Smooth muscle cell (in vitro differentiated cells): ENCODE data around the gene MPP1. TPM values are rescaled to one million over a fixed set of nuclear protein-coding genes. Genes with fewer than 3 reads are reported as not detected.

ENCODE experiments used
- DNase-seq: peaks from one replicate; lab custom pipeline; 2025; ENCODE audit not compliant: unreplicated experiment; lab: John Stamatoyannopoulos, UW
- H2AFZ ChIP-seq: fragments of 200-600 bp; sonication (generic); 2 replicates; pipeline ENCODE4 v1.6.0; 2016; ENCODE audit warnings: antibody characterized with exemption, low read depth, mild to moderate bottlenecking
- H3F3A ChIP-seq: fragments of 200-600 bp; sonication (generic); 2 replicates; pipeline ENCODE4 v1.6.0; 2017; ENCODE audit warnings: antibody characterized with exemption, low read depth
- H3K27ac ChIP-seq: fragments of 200-600 bp; sonication (generic); 2 replicates; pipeline ENCODE4 v1.5.1; 2016; ENCODE audit warnings: low read depth, mild to moderate bottlenecking
- H3K27me3 ChIP-seq: fragments of 200-600 bp; sonication (generic); 2 replicates; pipeline ENCODE4 v1.6.1; 2016; ENCODE audit warnings: low read depth, mild to moderate bottlenecking
- H3K36me3 ChIP-seq: fragments of 200-600 bp; sonication (generic); 2 replicates; pipeline ENCODE4 v1.5.1; 2016; ENCODE audit warnings: low read depth
- H3K4me1 ChIP-seq: fragments of 200-600 bp; sonication (generic); 2 replicates; pipeline ENCODE4 v1.5.1; 2016; ENCODE audit warnings: low read depth
- H3K4me2 ChIP-seq: fragments of 200-600 bp; sonication (generic); 2 replicates; pipeline ENCODE4 v1.6.0; 2016; ENCODE audit warnings: mild to moderate bottlenecking
- H3K4me3 ChIP-seq: fragments of 200-600 bp; sonication (generic); 2 replicates; pipeline ENCODE4 v1.5.1; 2016; ENCODE audit warnings: mild to moderate bottlenecking
- H3K79me2 ChIP-seq: fragments of 200-600 bp; sonication (generic); 2 replicates; pipeline ENCODE4 v1.6.0; 2016; ENCODE audit warnings: low read depth, mild to moderate bottlenecking
- H3K9ac ChIP-seq: fragments of 200-600 bp; sonication (generic); 2 replicates; pipeline ENCODE4 v1.6.0; 2016; ENCODE audit warnings: low read depth
- H3K9me3 ChIP-seq: fragments of 200-600 bp; sonication (generic); replicated peaks from 2 replicates; pipeline ENCODE4 v1.5.1; 2016; ENCODE audit warnings: low read depth
- H4K20me1 ChIP-seq: fragments of 200-600 bp; sonication (generic); 2 replicates; pipeline ENCODE4 v1.6.0; 2016; ENCODE audit warnings: low read depth
- WGBS: methylation state at CpG from one replicate; pipeline ENCODE4 v1.1.7; 2016; ENCODE audit warnings: low lambda C conversion rate; 5-methylcytosine and 5-hydroxymethylcytosine counted together
- polyA plus RNA-seq: library from polyadenylated mRNA; unstranded; fragments of >200 nt; fragmentation: Nextera tagmentation; extraction: Ambion mirVana; gene quantifications from 2 replicates; pipeline ENCODE4 v1.2.1, GENCODE V29; 2016
- total RNA-seq: library from RNA; depleted of rRNA; stranded (reverse); fragments of >200 nt; gene quantifications from 2 replicates; pipeline ENCODE4 v1.2.3, GENCODE V29; 2014
- TF ChIP-seq, protein P1 (sequence below): fragments of 200-600 bp; sonication (generic); IDR thresholded peaks from 2 replicates; pipeline ENCODE4 v1.5.1; 2017; ENCODE audit warnings: borderline replicate concordance, mild to moderate bottlenecking, antibody characterized with exemption; ENCODE audit not compliant: insufficient read depth, poor library complexity, severe bottlenecking

MPP1 gene
- total and polyA plus RNA-seq, 2 experiments from 2014 or later = 15.1 to 17.5 TPM

GRCh38 chrX:154813801-154814200, 8.5 kb upstream of the MPP1 start:
- H3K9me3 ChIP-seq = no peaks in the 10 kb centered on the region
- H2AFZ ChIP-seq = no peak overlapping the region
- TF ChIP-seq, protein P1, sequence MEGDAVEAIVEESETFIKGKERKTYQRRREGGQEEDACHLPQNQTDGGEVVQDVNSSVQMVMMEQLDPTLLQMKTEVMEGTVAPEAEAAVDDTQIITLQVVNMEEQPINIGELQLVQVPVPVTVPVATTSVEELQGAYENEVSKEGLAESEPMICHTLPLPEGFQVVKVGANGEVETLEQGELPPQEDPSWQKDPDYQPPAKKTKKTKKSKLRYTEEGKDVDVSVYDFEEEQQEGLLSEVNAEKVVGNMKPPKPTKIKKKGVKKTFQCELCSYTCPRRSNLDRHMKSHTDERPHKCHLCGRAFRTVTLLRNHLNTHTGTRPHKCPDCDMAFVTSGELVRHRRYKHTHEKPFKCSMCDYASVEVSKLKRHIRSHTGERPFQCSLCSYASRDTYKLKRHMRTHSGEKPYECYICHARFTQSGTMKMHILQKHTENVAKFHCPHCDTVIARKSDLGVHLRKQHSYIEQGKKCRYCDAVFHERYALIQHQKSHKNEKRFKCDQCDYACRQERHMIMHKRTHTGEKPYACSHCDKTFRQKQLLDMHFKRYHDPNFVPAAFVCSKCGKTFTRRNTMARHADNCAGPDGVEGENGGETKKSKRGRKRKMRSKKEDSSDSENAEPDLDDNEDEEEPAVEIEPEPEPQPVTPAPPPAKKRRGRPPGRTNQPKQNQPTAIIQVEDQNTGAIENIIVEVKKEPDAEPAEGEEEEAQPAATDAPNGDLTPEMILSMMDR = no peak
- DNase-seq = no peak
- no peak overlapping the region for H3K9ac ChIP-seq
- no peaks in the 10 kb centered on the region for H3F3A ChIP-seq
- no peaks in the 10 kb centered on the region for H3K4me1 ChIP-seq
- H3K27ac ChIP-seq = no peak overlapping the region
- H3K36me3 ChIP-seq = no peaks in the 10 kb centered on the region
- no peak overlapping the region for H3K4me2 ChIP-seq
- H3K4me3 ChIP-seq = no peak overlapping the region
- no peaks in the 10 kb centered on the region for H4K20me1 ChIP-seq
- no peaks in the 10 kb centered on the region for H3K79me2 ChIP-seq
- H3K27me3 ChIP-seq = no peaks in the 10 kb centered on the region
- 23% methylated on average over 1 of the region's 1 CpG for WGBS

DNA sequence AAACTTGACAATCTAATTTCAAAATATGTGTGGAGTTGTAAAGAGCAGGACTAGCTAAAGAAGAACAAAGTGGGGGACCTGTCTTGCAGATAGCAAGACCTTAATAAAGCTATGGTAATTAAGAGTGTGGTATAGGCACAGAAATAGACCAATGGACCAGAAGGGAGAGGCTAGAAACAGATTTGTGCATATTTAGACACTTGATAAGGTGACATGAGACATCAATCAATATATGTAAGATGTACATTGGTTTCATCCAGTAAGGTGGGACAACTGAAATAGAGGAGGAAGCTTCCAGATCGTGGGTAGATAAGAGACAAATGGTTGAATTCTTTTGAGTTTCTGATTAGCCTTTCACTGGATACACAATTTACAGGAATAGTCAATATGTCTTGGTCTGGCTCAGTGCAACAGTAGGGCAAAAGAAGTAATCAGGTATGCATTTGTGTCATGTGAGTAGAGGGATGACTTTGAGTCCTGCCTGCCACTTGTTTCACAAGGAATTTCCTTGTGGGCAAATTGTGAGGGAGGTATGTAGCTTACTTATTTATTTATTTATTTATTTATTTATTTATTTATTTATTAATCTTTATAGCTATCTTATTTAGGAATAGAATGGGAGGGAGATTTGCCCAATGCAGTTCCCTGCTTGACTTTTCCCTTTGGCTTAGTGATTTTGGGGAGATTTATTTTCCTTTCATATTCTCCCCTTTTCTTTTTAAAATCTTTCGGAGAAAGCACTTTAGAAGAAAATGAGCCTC, 7.2 kb upstream of the MPP1 start:
- H3K9me3 ChIP-seq = no peaks in the 10 kb centered on the region
- no peaks in the 10 kb centered on the region for H3K79me2 ChIP-seq
- 76% methylated on average over 2 of the region's 2 CpGs for whole genome bisulfite sequencing
- no peak overlapping the region for H3K4me3 ChIP-seq
- H3K4me1 ChIP-seq = no peaks in the 10 kb centered on the region
- H3K36me3 ChIP-seq = no peaks in the 10 kb centered on the region
- TF ChIP-seq, protein P1 = no peak
- no peaks in the 10 kb centered on the region for H3F3A ChIP-seq
- no peak overlapping the region for H2AFZ ChIP-seq
- no peak overlapping the region for H3K4me2 ChIP-seq
- DNase-seq = no peak
- H3K27ac ChIP-seq = no peak overlapping the region
- H3K9ac ChIP-seq = no peak overlapping the region
- H3K27me3 ChIP-seq = no peaks in the 10 kb centered on the region
- H4K20me1 ChIP-seq = no peaks in the 10 kb centered on the region

DNA sequence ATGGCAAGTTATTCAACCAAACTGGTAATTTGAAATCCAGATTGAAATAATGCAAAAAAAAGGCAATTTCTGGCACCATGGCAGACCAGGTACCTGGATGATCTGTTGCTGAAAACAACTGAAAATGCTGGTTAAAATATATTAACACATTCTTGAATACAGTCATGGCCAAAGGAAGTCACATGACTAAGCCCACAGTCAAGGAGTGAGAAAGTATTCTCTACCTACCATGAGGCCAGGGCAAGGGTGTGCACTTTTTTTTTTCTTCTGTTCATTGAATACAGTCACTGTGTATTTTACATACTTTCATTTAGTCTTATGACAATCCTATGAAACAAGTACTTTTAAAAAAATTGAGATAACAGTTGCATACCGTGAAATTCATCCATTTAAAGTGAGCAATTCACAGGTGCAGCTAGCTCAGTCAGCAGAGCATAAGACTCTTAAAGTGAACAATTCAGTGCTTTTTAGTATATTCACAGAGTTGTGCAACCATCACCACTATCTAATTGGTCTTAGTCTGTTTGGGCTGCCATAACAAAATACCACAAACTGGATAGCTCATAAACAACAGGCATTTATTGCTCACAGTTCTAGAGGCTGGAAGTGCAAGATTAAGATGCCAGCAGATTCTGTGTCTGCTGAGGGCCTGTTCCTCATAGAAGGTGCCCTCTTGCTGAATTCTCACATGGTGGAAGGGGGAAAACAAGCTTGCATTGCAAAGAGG, 4.8 kb upstream of the MPP1 start:
- Histone ChIP-seq H2AFZ (no peak overlapping the region), H3K4me3 (no peak overlapping the region), H3K4me2 (no peak overlapping the region), H3K9ac (no peak overlapping the region), H3K9me3 (no peaks in the 10 kb centered on the region), H3K27me3 (no peaks in the 10 kb centered on the region), H3F3A (no peaks in the 10 kb centered on the region), H3K79me2 (no peaks in the 10 kb centered on the region), H3K27ac (no peak overlapping the region), H3K4me1 (no peaks in the 10 kb centered on the region), H4K20me1 (no peaks in the 10 kb centered on the region), H3K36me3 (no peaks in the 10 kb centered on the region)
- 72% methylated on average over 1 of the region's 1 CpG for WGBS
- TF ChIP-seq, protein P1 = no peak
- DNase-seq = no peak
